H9 (cell line): ENCODE data around the gene PLXND1. TPM values are rescaled to one million over a fixed set of nuclear protein-coding genes. Genes with fewer than 3 reads are reported as not detected.

Experiments
- DNase-seq: peaks from one replicate; pipeline ENCODE4 v3.0.0-alpha.2; 2017
- H2AFZ ChIP-seq: one replicate; pipeline ENCODE4 v1.6.1; 2013; ENCODE audit warnings: mild to moderate bottlenecking, low read length, control low read depth, moderate library complexity
- H2AK5ac ChIP-seq: 2 replicates; pipeline ENCODE4 v1.6.1; 2013; ENCODE audit warnings: low read length, control low read depth, mixed read lengths; ENCODE audit not compliant: insufficient read length
- H2BK120ac ChIP-seq: one replicate; pipeline ENCODE4 v1.6.1; 2013; ENCODE audit warnings: low read depth, mild to moderate bottlenecking, low read length, control low read depth, inconsistent platforms; ENCODE audit not compliant: poor library complexity, severe bottlenecking
- H2BK12ac ChIP-seq: 2 replicates; pipeline ENCODE4 v1.6.1; 2013; ENCODE audit warnings: low read length, control low read depth, mixed read lengths, low read depth; ENCODE audit not compliant: insufficient read length
- H2BK15ac ChIP-seq: 2 replicates; pipeline ENCODE4 v1.6.1; 2013; ENCODE audit warnings: low read depth, low read length, control low read depth
- H2BK20ac ChIP-seq: one replicate; pipeline ENCODE4 v1.6.1; 2013; ENCODE audit warnings: low read depth, mild to moderate bottlenecking, low read length, control low read depth, inconsistent platforms; ENCODE audit not compliant: poor library complexity, severe bottlenecking
- H2BK5ac ChIP-seq: 2 replicates; pipeline ENCODE4 v1.6.1; 2013; ENCODE audit warnings: low read length, control low read depth, mixed read lengths; ENCODE audit not compliant: insufficient read length
- H3K14ac ChIP-seq: 2 replicates; pipeline ENCODE4 v1.6.1; 2013; ENCODE audit warnings: low read length, control low read depth; ENCODE audit not compliant: insufficient read depth
- H3K18ac ChIP-seq: 2 replicates; pipeline ENCODE4 v1.6.1; 2013; ENCODE audit warnings: low read depth, mild to moderate bottlenecking, mixed read lengths, low read length, control low read depth; ENCODE audit not compliant: insufficient read length
- H3K23ac ChIP-seq: 2 replicates; pipeline ENCODE4 v1.6.1; 2013; ENCODE audit warnings: low read length, control low read depth, mixed read lengths, low read depth; ENCODE audit not compliant: insufficient read length
- H3K23me2 ChIP-seq: 2 replicates; pipeline ENCODE4 v1.6.1; 2013; ENCODE audit warnings: low read depth, mild to moderate bottlenecking, mixed read lengths, low read length, control low read depth; ENCODE audit not compliant: insufficient read length, poor library complexity, severe bottlenecking
- H3K27ac ChIP-seq: 2 replicates; pipeline ENCODE4 v1.5.1; 2013; ENCODE audit warnings: low read length, control low read depth, mixed read lengths, low read depth; ENCODE audit not compliant: insufficient read length
- H3K27me3 ChIP-seq: 2 replicates; pipeline ENCODE4 v1.6.1; 2013; ENCODE audit warnings: low read length, control low read depth, inconsistent platforms; ENCODE audit not compliant: insufficient read depth
- H3K4ac ChIP-seq: 2 replicates; pipeline ENCODE4 v1.6.1; 2013; ENCODE audit warnings: low read depth, mild to moderate bottlenecking, control low read depth, inconsistent platforms, low read length, moderate library complexity
- H3K4me1 ChIP-seq: 2 replicates; pipeline ENCODE4 v1.6.1; 2013; ENCODE audit warnings: low read length, control low read depth, inconsistent platforms; ENCODE audit not compliant: insufficient read depth
- H3K4me2 ChIP-seq: 2 replicates; pipeline ENCODE4 v1.6.1; 2013; ENCODE audit warnings: low read length, control low read depth, mixed read lengths; ENCODE audit not compliant: insufficient read length, insufficient read depth
- H3K56ac ChIP-seq: 2 replicates; pipeline ENCODE4 v1.6.1; 2013; ENCODE audit warnings: low read depth, mild to moderate bottlenecking, mixed read lengths, low read length, control low read depth; ENCODE audit not compliant: insufficient read length
- H3K79me1 ChIP-seq: 2 replicates; pipeline ENCODE4 v1.6.1; 2013; ENCODE audit warnings: low read depth, mild to moderate bottlenecking, moderate library complexity, low read length, control low read depth, inconsistent platforms; ENCODE audit not compliant: insufficient read depth, poor library complexity, severe bottlenecking
- H3K79me2 ChIP-seq: 2 replicates; pipeline ENCODE4 v1.6.1; 2013; ENCODE audit warnings: low read length, control low read depth, inconsistent platforms; ENCODE audit not compliant: insufficient read depth
- H3K9ac ChIP-seq: 2 replicates; pipeline ENCODE4 v1.6.1; 2013; ENCODE audit warnings: low read length, control low read depth, mixed read lengths; ENCODE audit not compliant: insufficient read length; ENCODE audit errors: extremely low read depth
- H3K9me3 ChIP-seq: one replicate; pipeline ENCODE4 v1.6.1; 2013; ENCODE audit warnings: low read depth, low read length, inconsistent platforms; ENCODE audit not compliant: control insufficient read depth
- H3T11ph ChIP-seq: one replicate; pipeline ENCODE4 v1.6.1; 2013; ENCODE audit warnings: mild to moderate bottlenecking, low read length, control low read depth, inconsistent platforms
- H4K20me1 ChIP-seq: one replicate; pipeline ENCODE4 v1.6.1; 2013; ENCODE audit not compliant: control insufficient read depth, insufficient read length, insufficient read depth
- H4K5ac ChIP-seq: 2 replicates; pipeline ENCODE4 v1.6.1; 2013; ENCODE audit warnings: low read depth, mild to moderate bottlenecking, mixed read lengths, low read length, control low read depth; ENCODE audit not compliant: insufficient read length
- H4K8ac ChIP-seq: replicated peaks from 2 replicates; pipeline ENCODE4 v1.6.1; 2013; ENCODE audit warnings: low read length, control low read depth, mixed read lengths, low read depth; ENCODE audit not compliant: insufficient read length
- H4K91ac ChIP-seq: 2 replicates; pipeline ENCODE4 v1.6.1; 2013; ENCODE audit warnings: low read depth, mild to moderate bottlenecking, moderate library complexity, mixed read lengths, low read length, control low read depth; ENCODE audit not compliant: insufficient read length
- H3K27ac Mint-ChIP-seq, 3 experiments: 2 replicates in 2 of 3; 3 replicates in 1 of 3; pipeline ENCODE4 v1.8.0; 2020 to 2021; ENCODE audit warnings: mixed read lengths in 3 of 3, mild to moderate bottlenecking in 1 of 3, moderate library complexity in 1 of 3
- H3K27me3 Mint-ChIP-seq: 2 replicates; pipeline ENCODE4 v1.8.0; 2021; ENCODE audit warnings: low read depth, mild to moderate bottlenecking, moderate library complexity, mixed read lengths
- H3K36me3 Mint-ChIP-seq, 3 experiments: 2 replicates in 2 of 3; 3 replicates in 1 of 3; pipeline ENCODE4 v1.8.0; 2020 to 2021; ENCODE audit warnings: low read depth in 3 of 3, mixed read lengths in 3 of 3; ENCODE audit not compliant: insufficient read depth in 1 of 3
- H3K4me1 Mint-ChIP-seq, 2 experiments: 2 replicates each; pipeline ENCODE4 v1.8.0; 2020; ENCODE audit warnings: mixed read lengths in 2 of 2
- H3K4me3 Mint-ChIP-seq, 2 experiments: 2 replicates in 1 of 2; 3 replicates in 1 of 2; pipeline ENCODE4 v1.8.0; 2020 to 2021; ENCODE audit warnings: mild to moderate bottlenecking in 2 of 2, mixed read lengths in 2 of 2, moderate library complexity in 1 of 2
- H3K9me3 Mint-ChIP-seq, 2 experiments: 2 replicates in 1 of 2; 3 replicates in 1 of 2; pipeline ENCODE4 v1.8.0; 2020; ENCODE audit warnings: mild to moderate bottlenecking in 2 of 2, mixed read lengths in 2 of 2, moderate library complexity in 1 of 2
- WGBS: extraction: QIAGEN DNeasy Blood & Tissue Kit; methylation state at CpG from one replicate; pipeline ENCODE4 v1.1.7; 2013; ENCODE audit warnings: missing lambda C conversion rate, low lambda C conversion rate, mixed read lengths; ENCODE audit not compliant: insufficient read length; ENCODE audit errors: extremely low coverage; 5-methylcytosine and 5-hydroxymethylcytosine counted together
- total RNA-seq: library from RNA; stranded (reverse); gene quantifications from 2 replicates; pipeline ENCODE4 v1.2.1, GENCODE V29; 2021
- TF ChIP-seq, protein P1 (sequence below): fragments of 200-600 bp; sonication (generic); conservative IDR thresholded peaks from 3 replicates; pipeline ENCODE4 v1.8.0; 2021; ENCODE audit warnings: antibody characterized with exemption, mild to moderate bottlenecking

The PLXND1 gene
- total RNA-seq, 1 experiment from 2014 or later = 50.9 TPM

DNA sequence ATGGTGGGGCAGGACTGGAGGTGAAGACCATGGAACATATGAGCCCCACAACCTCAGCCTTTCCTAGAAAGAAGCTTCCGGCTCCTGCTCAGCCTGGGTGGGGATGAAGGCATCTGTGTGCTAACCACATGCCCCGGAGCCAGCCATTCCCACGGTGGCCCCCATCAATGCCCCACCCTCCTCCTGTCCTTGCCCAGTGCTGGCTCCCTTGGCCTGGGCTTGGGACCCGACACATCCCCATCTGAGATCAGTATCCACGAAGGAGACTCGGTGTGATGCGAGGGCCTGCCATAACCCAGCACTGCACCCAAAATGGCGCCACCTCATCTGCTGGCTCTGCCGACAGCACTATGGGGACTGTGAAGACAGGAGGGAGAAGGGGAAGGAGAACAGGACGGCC, 16.5 kb upstream of the PLXND1 start:
- Histone ChIP-seq H2BK15ac (no peak overlapping the region), H3K23me2 (peaks cover 5% of the 10 kb centered on the region), H3K4me2 (no peak overlapping the region), H4K5ac (no peak overlapping the region), H2AK5ac (no peak overlapping the region), H3K27me3 (no peaks in the 10 kb centered on the region), H3K9me3 (no peaks in the 10 kb centered on the region), H2BK20ac (no peak overlapping the region), H3K14ac (no peak overlapping the region), H2AFZ (no peak overlapping the region), H3K18ac (no peak overlapping the region), H3K56ac (no peak overlapping the region), H3K9ac (no peak overlapping the region), H4K91ac (no peak overlapping the region), H3T11ph (no peak overlapping the region), H3K27ac (no peak overlapping the region), H4K20me1 (no peaks in the 10 kb centered on the region), H3K23ac (no peak overlapping the region), H2BK5ac (no peak overlapping the region), H2BK12ac (no peak overlapping the region), H3K79me2 (no peaks in the 10 kb centered on the region), H3K79me1 (no peaks in the 10 kb centered on the region), H2BK120ac (no peak overlapping the region), H3K4ac (no peak overlapping the region), H3K4me1 (peaks cover 6% of the 10 kb centered on the region; the same call in 1 of the 2 replicates), H4K8ac (no peak overlapping the region)
- WGBS = no CpG with 5 or more reads among the region's 10 CpGs
- Mint-ChIP-seq H3K4me1 (peaks cover 23 to 34% of the 10 kb centered on the region in 2 experiments), H3K4me3 (no peak overlapping the region), H3K9me3 (no peaks in the 10 kb centered on the region), H3K27ac (no peak overlapping the region), H3K36me3 (no peaks in the 10 kb centered on the region), H3K27me3 (no peaks in the 10 kb centered on the region; the same call in 1 of the 2 replicates)
- DNase-seq = no peak
- TF ChIP-seq, protein P1, sequence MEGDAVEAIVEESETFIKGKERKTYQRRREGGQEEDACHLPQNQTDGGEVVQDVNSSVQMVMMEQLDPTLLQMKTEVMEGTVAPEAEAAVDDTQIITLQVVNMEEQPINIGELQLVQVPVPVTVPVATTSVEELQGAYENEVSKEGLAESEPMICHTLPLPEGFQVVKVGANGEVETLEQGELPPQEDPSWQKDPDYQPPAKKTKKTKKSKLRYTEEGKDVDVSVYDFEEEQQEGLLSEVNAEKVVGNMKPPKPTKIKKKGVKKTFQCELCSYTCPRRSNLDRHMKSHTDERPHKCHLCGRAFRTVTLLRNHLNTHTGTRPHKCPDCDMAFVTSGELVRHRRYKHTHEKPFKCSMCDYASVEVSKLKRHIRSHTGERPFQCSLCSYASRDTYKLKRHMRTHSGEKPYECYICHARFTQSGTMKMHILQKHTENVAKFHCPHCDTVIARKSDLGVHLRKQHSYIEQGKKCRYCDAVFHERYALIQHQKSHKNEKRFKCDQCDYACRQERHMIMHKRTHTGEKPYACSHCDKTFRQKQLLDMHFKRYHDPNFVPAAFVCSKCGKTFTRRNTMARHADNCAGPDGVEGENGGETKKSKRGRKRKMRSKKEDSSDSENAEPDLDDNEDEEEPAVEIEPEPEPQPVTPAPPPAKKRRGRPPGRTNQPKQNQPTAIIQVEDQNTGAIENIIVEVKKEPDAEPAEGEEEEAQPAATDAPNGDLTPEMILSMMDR = no peak
